HepG2 (cell line): ENCODE measurements around the gene PCIF1. TPM values are rescaled to one million over a fixed set of nuclear protein-coding genes. Genes with fewer than 3 reads are reported as not detected.
A peak's percentile ranks its signal among the peaks of the same experiment; 100 is the strongest.

Experiments used
- AGO2 ChIP-seq: fragments of 200-400 bp; formaldehyde crosslinking; optimal IDR thresholded peaks from 2 replicates; pipeline ENCODE3; 2017; ENCODE audit warnings: mild to moderate bottlenecking, low read depth, low read length, moderate library complexity
- CTCF ChIP-seq: sonication (generic); formaldehyde crosslinking; IDR thresholded peaks from 2 replicates; pipeline ENCODE4 v1.5.0; 2020; ENCODE audit warnings: mild to moderate bottlenecking, missing genetic modification reagents, moderate library complexity
- FOXJ3 ChIP-seq: sonication (generic); formaldehyde crosslinking; IDR thresholded peaks from 2 replicates; pipeline ENCODE4 v1.4.0; 2020; ENCODE audit warnings: missing genetic modification reagents, mild to moderate bottlenecking, borderline replicate concordance
- HMGXB3 ChIP-seq: sonication (generic); formaldehyde crosslinking; IDR thresholded peaks from 2 replicates; pipeline ENCODE4 v1.4.0; 2020; ENCODE audit warnings: missing genetic modification reagents, borderline replicate concordance
- KDM5B ChIP-seq: sonication (generic); formaldehyde crosslinking; IDR thresholded peaks from 2 replicates; pipeline ENCODE4 v1.4.0; 2020; ENCODE audit warnings: missing genetic modification reagents, mild to moderate bottlenecking, borderline replicate concordance
- NR0B2 ChIP-seq: sonication (generic); formaldehyde crosslinking; IDR thresholded peaks from 2 replicates; pipeline ENCODE4 v1.4.0; 2020; ENCODE audit warnings: mild to moderate bottlenecking, missing genetic modification reagents
- TAF1 ChIP-seq: sonication (generic); formaldehyde crosslinking; IDR thresholded peaks from 2 replicates; pipeline ENCODE4 v1.4.0; 2020; ENCODE audit warnings: missing genetic modification reagents
- USF2 ChIP-seq, 2 experiments: sonication (generic) in 1 of 2; formaldehyde crosslinking in 1 of 2; IDR thresholded peaks; 2 replicates each; pipeline versions ENCODE4 v1.5.1 to v1.6.1; 2011 to 2020; ENCODE audit warnings: borderline replicate concordance in 1 of 2, low read depth in 1 of 2, low read length in 1 of 2, mild to moderate bottlenecking in 1 of 2, missing genetic modification reagents in 1 of 2, moderate library complexity in 1 of 2
- ZFP41 ChIP-seq: sonication (generic); formaldehyde crosslinking; IDR thresholded peaks from 2 replicates; pipeline ENCODE4 v1.4.0; 2020; ENCODE audit warnings: mild to moderate bottlenecking, missing genetic modification reagents, borderline replicate concordance
- ZFP82 ChIP-seq: sonication (generic); formaldehyde crosslinking; IDR thresholded peaks from 2 replicates; pipeline ENCODE4 v1.5.1; 2020; ENCODE audit warnings: mild to moderate bottlenecking, missing genetic modification reagents, borderline replicate concordance
- ZNF292 ChIP-seq: sonication (generic); formaldehyde crosslinking; IDR thresholded peaks from 2 replicates; pipeline ENCODE4 v1.8.1; 2022; ENCODE audit warnings: mild to moderate bottlenecking, low read depth, missing genetic modification reagents, borderline replicate concordance
- ZNF343 ChIP-seq: sonication (generic); formaldehyde crosslinking; IDR thresholded peaks from 2 replicates; pipeline ENCODE4 v1.4.0; 2020; ENCODE audit warnings: mild to moderate bottlenecking, missing genetic modification reagents
- ZNF468 ChIP-seq: sonication (generic); formaldehyde crosslinking; IDR thresholded peaks from 2 replicates; pipeline ENCODE4 v1.8.0; 2022; ENCODE audit warnings: mild to moderate bottlenecking, moderate library complexity, missing genetic modification reagents
- ZNF562 ChIP-seq: sonication (generic); formaldehyde crosslinking; IDR thresholded peaks from 2 replicates; pipeline ENCODE4 v1.8.0; 2022; ENCODE audit warnings: missing genetic modification reagents, borderline replicate concordance
- ZNF639 ChIP-seq: conservative IDR thresholded peaks from 2 replicates; pipeline ENCODE4 v1.6.1; 2018; ENCODE audit warnings: missing genetic modification reagents
- ZNF768 ChIP-seq: sonication (generic); formaldehyde crosslinking; IDR thresholded peaks from 2 replicates; pipeline ENCODE4 v1.4.0; 2020; ENCODE audit warnings: missing genetic modification reagents
- ZNF788 ChIP-seq: sonication (generic); formaldehyde crosslinking; IDR thresholded peaks from 2 replicates; pipeline ENCODE4 v1.5.0; 2020; ENCODE audit warnings: mild to moderate bottlenecking, missing genetic modification reagents, borderline replicate concordance
- polyA plus RNA-seq, 8 experiments: library from polyadenylated mRNA; depleted of rRNA in 3 of 8; stranded (reverse) in 7 of 8; unstranded in 1 of 8; fragments of >200 nt; fragmentation: Illumina TruSeq in 4 of 8; extraction: Trizol in 4 of 8; gene quantifications; 2 replicates each; pipeline versions ENCODE4 v1.2.1 to v1.2.3, GENCODE V29; 2011 to 2016; ENCODE audit warnings: low read depth in 4 of 8, missing spikeins in 1 of 8, mixed read lengths in 1 of 8; ENCODE audit not compliant: insufficient read depth in 1 of 8
- total RNA-seq, 5 experiments: library from RNA; depleted of rRNA; stranded (reverse); fragments of >200 nt; fragmentation: Illumina TruSeq; extraction: Trizol; gene quantifications; 2 replicates each; pipeline ENCODE4 v1.2.3, GENCODE V29; 2016; ENCODE audit warnings: low read depth in 1 of 5

The PCIF1 gene
- total and polyA plus RNA-seq, 2 of the 13 experiments (the other 11 are each of a cell fraction or from before 2014, with no cell fraction given) = 20.9 to 24.4 TPM

- TF ChIP-seq ZFP41 (CRISPR knock-in tag) (peak; percentile 96), USF2 (IDR thresholded peaks at IDR 0.05; ENCODE audit: low read depth, low read length) (peak; percentile 95), USF2 (CRISPR knock-in tag; IDR thresholded peaks at IDR 0.05; ENCODE audit: borderline replicate concordance) (peak; percentile 85), TAF1 (CRISPR knock-in tag) (peak; percentile 100), HMGXB3 (CRISPR knock-in tag) (peak; percentile 98), ZNF292 (CRISPR knock-in tag) (no peak), AGO2 (peak; percentile 100), ZNF343 (no peak), ZNF468 (no peak), ZNF562 (no peak), NR0B2 (peak; percentile 97), ZNF639 (CRISPR knock-in tag) (peak; percentile 79), FOXJ3 (CRISPR knock-in tag) (no peak; the same call in 1 of the 2 replicates), ZNF788 (CRISPR knock-in tag) (peak; percentile 99; the same call in 1 of the 2 replicates), ZFP82 (peak; percentile 58), ZNF768 (CRISPR knock-in tag) (peak; percentile 19; the same call in 1 of the 2 replicates), KDM5B (CRISPR knock-in tag) (peak; percentile 99), CTCF (CRISPR knock-in tag) (no peak)
These were observed at the start of gene PCIF1 (continued) for GRCh38 chr20:45934586-45935415.
